T-helper 9 cell (primary cell): ENCODE data around the gene PMIS2.

ENCODE experiments used
- DNase-seq: peaks from one replicate; pipeline ENCODE4 v3.0.0-alpha.2; 2020

PMIS2 gene

DNA sequence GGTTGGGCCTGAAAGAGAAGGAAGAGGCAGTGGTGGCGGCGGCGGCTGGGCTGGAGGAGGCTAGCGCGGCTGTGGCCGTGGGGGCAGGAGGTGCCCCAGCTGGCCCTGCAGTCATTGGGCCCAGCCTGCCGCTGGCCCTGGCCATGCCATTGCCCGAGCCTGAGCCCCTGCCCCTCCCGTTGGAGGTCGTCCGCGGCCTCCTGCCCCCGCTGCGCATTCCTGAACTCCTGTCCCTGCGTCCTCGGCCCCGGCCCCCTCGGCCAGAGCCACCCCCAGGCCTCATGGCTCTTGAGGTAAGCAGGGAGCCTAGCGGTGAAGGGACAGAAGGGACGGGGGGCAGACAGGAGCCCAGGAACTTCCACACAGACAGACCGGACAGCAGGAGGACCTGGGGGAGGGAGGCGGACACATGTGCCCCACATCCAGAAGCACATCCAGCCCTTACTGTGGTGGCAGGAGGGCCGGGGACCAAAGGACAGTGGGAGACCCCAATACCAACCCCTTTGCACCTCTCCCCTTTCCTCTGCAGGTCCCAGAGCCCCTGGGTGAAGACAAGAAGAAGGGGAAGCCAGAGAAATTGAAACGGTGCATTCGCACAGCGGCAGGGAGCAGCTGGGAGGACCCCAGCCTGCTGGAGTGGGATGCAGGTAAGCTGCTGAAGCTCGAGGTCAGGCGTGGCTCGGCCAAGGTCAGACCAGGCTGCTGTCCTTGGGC, 47.9 kb downstream of the PMIS2 start:
- no peak for DNase-seq

DNA sequence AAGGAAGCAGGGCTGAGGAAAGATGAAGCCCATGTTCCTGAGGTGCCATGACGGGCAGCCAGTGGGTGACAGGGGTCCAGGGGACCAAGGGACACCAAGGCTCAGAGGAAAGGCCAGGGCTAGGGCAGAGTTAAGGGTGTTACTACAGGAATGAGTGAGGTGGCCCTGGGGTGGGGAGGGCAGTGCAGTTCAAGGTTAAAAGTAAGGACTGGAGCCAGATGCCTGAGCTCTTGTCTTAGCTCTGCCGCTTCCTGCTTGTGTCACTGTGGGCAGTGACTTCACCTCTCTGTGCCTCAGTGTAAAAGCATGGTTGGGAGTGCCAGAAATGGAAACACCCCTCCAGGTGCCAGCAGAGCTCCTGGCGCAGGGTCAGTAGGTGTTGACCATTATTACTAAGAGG, 50.7 kb downstream of the PMIS2 start:
- DNase-seq: no peak
